K562 (cell line): ENCODE results near the gene ORC4. TPM values are rescaled to one million over a fixed set of nuclear protein-coding genes. Genes with fewer than 3 reads are reported as not detected.

Source experiments
- ATAC-seq: fragments of 200-7000 bp; cut with Tn5 transposase; 3 replicates; pipeline ENCODE4 v1.9.1; 2020; ENCODE audit warnings: moderate library complexity
- BruUV-seq: library from RNA; stranded (reverse); fragments of 400-500 nt; replicated peaks from 2 replicates; lab custom pipeline; 2021; lab: Mats Ljungman, UMichigan
- CTCF ChIA-PET: fragments of 300-600 bp; formaldehyde crosslinking; extraction: SDS; loops from one replicate; lab custom pipeline; 2021; ENCODE audit warnings: low intra/inter-chr PET ratio; lab: Yijun Ruan, JAX
- POLR2A ChIA-PET: fragments of 300-600, 350-650 bp; sonication (Branson Sonifier 250); formaldehyde crosslinking; extraction: SDS; loops from one replicate; lab custom pipeline; 2021; ENCODE audit warnings: antibody characterized with exemption, inconsistent platforms; lab: Yijun Ruan, JAX
- DNase-seq, 4 experiments: peaks; one replicate each; pipeline versions ENCODE4 v3.0.0 to v3.0.0-alpha.2; 2011 to 2018; ENCODE audit warnings: low spot score in 3 of 4, mixed read lengths in 3 of 4; ENCODE audit errors: extremely low read depth in 1 of 4
- FAIRE-seq: peaks from 2 replicates; lab custom pipeline; 2011; peaks lifted over from hg19 to GRCh38; lab: Jason Lieb, UNC
- H2AFZ ChIP-seq: 2 replicates; pipeline ENCODE4 v1.6.0; 2011; ENCODE audit warnings: low read depth, low read length, control low read depth, inconsistent platforms
- H3K27ac ChIP-seq: fragments of 200-600 bp; 3 replicates; pipeline ENCODE4 v1.8.0; 2011; ENCODE audit warnings: low read depth, mild to moderate bottlenecking, control low read depth, inconsistent platforms, low read length, moderate library complexity, mixed read lengths; ENCODE audit errors: extremely low read depth
- H3K27me3 ChIP-seq, 2 experiments: fragments of 300-600 bp in 1 of 2; 2 replicates in 1 of 2; 3 replicates in 1 of 2; pipeline versions ENCODE4 v1.6.0 to v1.8.0; 2011; ENCODE audit warnings: inconsistent platforms in 2 of 2, low read length in 2 of 2, mild to moderate bottlenecking in 1 of 2, mixed read lengths in 1 of 2, moderate library complexity in 1 of 2; ENCODE audit not compliant: control insufficient read depth in 2 of 2, insufficient read depth in 2 of 2
- H3K36me3 ChIP-seq: fragments of 300-600 bp; 3 replicates; pipeline ENCODE4 v1.8.0; 2011; ENCODE audit warnings: mild to moderate bottlenecking, low read length, inconsistent platforms; ENCODE audit not compliant: control insufficient read depth, insufficient read depth
- H3K4me1 ChIP-seq, 2 experiments: fragments of 200-600 bp in 1 of 2; replicated peaks in 1 of 2; 2 replicates in 1 of 2; 3 replicates in 1 of 2; pipeline versions ENCODE4 v1.5.1 to v1.8.0; 2011; ENCODE audit warnings: inconsistent platforms in 2 of 2, low read length in 2 of 2, mild to moderate bottlenecking in 1 of 2, mixed read lengths in 1 of 2, moderate library complexity in 1 of 2; ENCODE audit not compliant: control insufficient read depth in 2 of 2, insufficient read depth in 2 of 2
- H3K4me2 ChIP-seq: 2 replicates; pipeline ENCODE4 v1.6.1; 2011; ENCODE audit warnings: low read length, control low read depth, inconsistent platforms, mixed read lengths; ENCODE audit not compliant: insufficient read depth
- H3K4me3 ChIP-seq: fragments of 200-600 bp; sonication (generic), shearing (Covaris generic); 2 replicates; pipeline ENCODE4 v1.5.1; 2016; ENCODE audit warnings: control low read depth, inconsistent platforms
- H3K79me2 ChIP-seq: fragments of 200-600 bp; 3 replicates; pipeline ENCODE4 v1.8.0; 2011; ENCODE audit warnings: low read length, inconsistent platforms; ENCODE audit not compliant: control insufficient read depth, insufficient read depth
- H3K9ac ChIP-seq, 2 experiments: 2 replicates each; pipeline versions ENCODE4 v1.6.0 to v1.6.1; 2011; ENCODE audit warnings: low read depth in 2 of 2, low read length in 2 of 2, control low read depth in 1 of 2, inconsistent platforms in 1 of 2, mild to moderate bottlenecking in 1 of 2, mixed read lengths in 1 of 2; ENCODE audit not compliant: insufficient read depth in 1 of 2
- H3K9me1 ChIP-seq: one replicate; pipeline ENCODE4 v1.6.0; 2011; ENCODE audit warnings: inconsistent platforms, mild to moderate bottlenecking, low read length, moderate library complexity; ENCODE audit not compliant: control insufficient read depth, insufficient read depth
- H3K9me3 ChIP-seq: replicated peaks from 2 replicates; pipeline ENCODE4 v1.5.1; 2011; ENCODE audit warnings: low read depth, low read length, inconsistent platforms; ENCODE audit not compliant: control insufficient read depth, insufficient read depth
- H4K20me1 ChIP-seq: replicated peaks from 2 replicates; pipeline ENCODE4 v1.6.1; 2011; ENCODE audit warnings: low read length, inconsistent platforms, mixed read lengths; ENCODE audit not compliant: control insufficient read depth, insufficient read depth
- ASH1L ChIP-seq: fragments of 450-650 bp; IDR thresholded peaks from 2 replicates; pipeline ENCODE4 v1.6.1; 2018; ENCODE audit warnings: borderline replicate concordance, mild to moderate bottlenecking, low read depth; ENCODE audit not compliant: partially characterized antibody
- HNRNPLL ChIP-seq: fragments of 200-400 bp; formaldehyde crosslinking; IDR thresholded peaks from 2 replicates; pipeline ENCODE4 v1.6.1; 2017; ENCODE audit warnings: low read length, low read depth, mild to moderate bottlenecking; ENCODE audit not compliant: poor library complexity, severe bottlenecking
- KAT2B ChIP-seq: IDR thresholded peaks from one replicate; pipeline ENCODE4 v1.6.1; 2012; ENCODE audit warnings: low read depth, mild to moderate bottlenecking, control low read depth, inconsistent platforms, low read length, moderate library complexity
- POLR2H ChIP-seq: IDR thresholded peaks from 2 replicates; pipeline ENCODE4 v1.6.1; 2016; ENCODE audit warnings: missing genetic modification characterization, low read depth, mild to moderate bottlenecking, control low read depth, missing compliant biosample characterization, moderate library complexity
- SUPT5H ChIP-seq: fragments of 450-650 bp; IDR thresholded peaks from 2 replicates; pipeline ENCODE4 v1.6.1; 2016
- THRAP3 ChIP-seq: fragments of 450-650 bp; IDR thresholded peaks from 2 replicates; pipeline ENCODE4 v1.6.1; 2016; ENCODE audit warnings: mild to moderate bottlenecking, inconsistent platforms, borderline replicate concordance
- TRIM28 ChIP-seq: fragments of 450-650 bp; IDR thresholded peaks from 2 replicates; pipeline ENCODE4 v1.6.1; 2017
- ZNF408 ChIP-seq: fragments of 250-450 bp; sonication (Bioruptor Pico); IDR thresholded peaks from 2 replicates; pipeline ENCODE4 v1.4.0; 2020; ENCODE audit warnings: low read depth, mild to moderate bottlenecking, moderate library complexity
- ZNF75A ChIP-seq: fragments of 450-650 bp; formaldehyde crosslinking; IDR thresholded peaks from 2 replicates; pipeline ENCODE4 v1.4.0; 2020; ENCODE audit warnings: mild to moderate bottlenecking
- WGBS: fragments of 100-300 bp; shearing (Covaris generic); methylation state at CpG from one replicate; pipeline ENCODE4 v1.1.6; 2016; ENCODE audit warnings: low coverage, mixed read lengths; ENCODE audit not compliant: insufficient coverage; ENCODE audit errors: missing lambda C conversion rate; 5-methylcytosine and 5-hydroxymethylcytosine counted together
- in situ Hi-C: fragments of 300-500 bp; cut with MboI; formaldehyde crosslinking; loops from 4 replicates; pipeline ENCODE4 v1.15.0; 2018; ENCODE audit warnings: inconsistent platforms, mixed read lengths
- intact Hi-C: fragments of 100-400 bp; cut with micrococcal nuclease; formaldehyde crosslinking; loops from 2 replicates; pipeline ENCODE4 v1.14.2; 2022
- polyA plus RNA-seq, 8 experiments: library from polyadenylated mRNA; depleted of rRNA in 4 of 8; stranded (reverse) in 5 of 8; unstranded in 3 of 8; fragments of >200 nt; fragmentation: Nextera tagmentation in 2 of 8; fragmentation: Illumina TruSeq in 1 of 8; extraction: Ambion mirVana in 2 of 8; extraction: Trizol in 1 of 8; gene quantifications; 2 replicates each; pipeline versions ENCODE4 v1.2.1 to v1.2.3, GENCODE V29; 2011 to 2014; ENCODE audit warnings: inconsistent platforms in 1 of 8, missing spikeins in 1 of 8
- total RNA-seq, 7 experiments: library from RNA; depleted of rRNA in 6 of 7; stranded (reverse); fragments of >200 nt in 6 of 7; fragmentation: Illumina TruSeq in 2 of 7; extraction: Trizol in 2 of 7; gene quantifications; 2 replicates each; pipeline versions ENCODE4 v1.2.1 to v1.2.3, GENCODE V29; 2011 to 2021; ENCODE audit warnings: low replicate concordance in 1 of 7

The ORC4 gene
- total and polyA plus RNA-seq, 9 of the 15 experiments (the other 6 are each of a cell fraction or from before 2014, with no cell fraction given), result 58.6 to 100 (median 70.5) TPM

DNA sequence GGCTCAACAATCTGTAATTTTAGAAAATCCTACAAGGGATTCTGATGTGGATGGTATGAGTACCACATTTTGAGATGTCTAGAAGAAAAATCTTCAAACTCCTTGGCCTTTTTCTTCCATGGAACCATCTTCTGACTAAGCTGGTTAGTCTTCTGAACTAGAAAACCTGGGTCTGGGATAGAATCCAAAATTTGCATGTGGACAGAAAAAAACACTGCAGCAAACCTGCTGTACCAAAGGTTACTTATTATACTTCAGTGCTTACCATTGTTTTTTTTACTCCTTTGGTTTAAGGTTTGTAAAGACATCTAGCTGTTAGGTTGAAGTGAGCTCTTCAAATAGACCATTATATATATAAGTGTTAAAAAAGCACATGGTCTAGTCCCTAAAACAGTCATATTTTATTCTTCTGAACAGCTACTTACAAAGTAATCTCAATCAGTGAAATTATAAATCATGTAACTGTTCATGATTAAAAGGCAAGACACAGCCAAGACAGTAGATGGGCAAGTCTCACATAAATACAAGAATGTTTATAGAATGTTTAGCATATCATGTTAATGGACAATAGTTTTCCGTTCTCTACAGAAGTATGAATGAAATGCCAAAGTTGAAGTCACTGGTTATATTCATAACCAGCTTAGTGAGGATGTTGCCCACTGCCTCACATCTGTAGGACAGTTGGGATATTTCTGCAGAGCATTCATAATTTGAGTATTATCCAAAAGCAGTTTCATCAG, 85.5 kb downstream of the ORC4 start:
- FAIRE-seq (no peak), ATAC-seq (no peak), DNase-seq (no peak)
- ChIA-PET CTCF (no interaction called here), POLR2A (no interaction called here)
- intact Hi-C loops (loop anchor here (5.0 kb wide), 1 partner anchor 267 kb away; no protein-coding TSS in a partner anchor), in situ Hi-C loops (loop anchor here (10.0 to 25.0 kb wide), 2 partner anchors 580 to 1052 kb away; no protein-coding TSS in a partner anchor)
- H3K4me3 ChIP-seq, result no peak overlapping the region
- peaks cover 50% of the 10 kb centered on the region for H3K36me3 ChIP-seq
- TF ChIP-seq KAT2B, result no peak
- no peak for TF ChIP-seq ASH1L
- no peak for TF ChIP-seq ZNF75A (CRISPR knock-in tag)
- no peak for TF ChIP-seq ZNF408
- TF ChIP-seq HNRNPLL, result no peak
- no peak for TF ChIP-seq SUPT5H
- no peak for TF ChIP-seq POLR2H (tag)
- TF ChIP-seq TRIM28, result no peak
- no peak for TF ChIP-seq THRAP3
- H3K79me2 ChIP-seq, result no peaks in the 10 kb centered on the region
- no peak overlapping the region for H2AFZ ChIP-seq
- 100% methylated on average over 1 of the region's 1 CpG for whole genome bisulfite sequencing
- H3K4me1 ChIP-seq, result no peaks in the 10 kb centered on the region
- H3K4me2 ChIP-seq, result no peak overlapping the region
- H4K20me1 ChIP-seq, result no peaks in the 10 kb centered on the region
- no peak overlapping the region for H3K9ac ChIP-seq
- no peak overlapping the region for H3K27ac ChIP-seq
- no TSS peak for BruUV-seq
- H3K27me3 ChIP-seq, result no peaks in the 10 kb centered on the region
- no peaks in the 10 kb centered on the region for H3K9me3 ChIP-seq
- no peaks in the 10 kb centered on the region for H3K9me1 ChIP-seq
